ENCODE results near the gene SPRED1. TPM values are rescaled to one million over a fixed set of nuclear protein-coding genes. Genes with fewer than 3 reads are reported as not detected.
A peak's percentile ranks its signal among the peaks of the same experiment; 100 is the strongest.

The SPRED1 gene
- total and polyA plus RNA-seq, 7 experiments from 2014 or later: 0.07 to 2.6 (median 0.95) TPM; not detected in 2

GRCh38 chr15:38335116-38335515, 82.5 kb downstream of the SPRED1 start:
- no peaks in the 10 kb centered on the region for H3K4me1 ChIP-seq (ENCODE audit: control insufficient read depth in 2 of 2, insufficient read depth in 2 of 2, low read length in 2 of 2)
- Mint-ChIP-seq H3K27ac (no peak overlapping the region), H3K27me3 (peaks cover 0 to 12% (median 4%) of the 10 kb centered on the region in 5 donors), H3K4me1 (no peaks in the 10 kb centered on the region), H3K36me3 (no peaks in the 10 kb centered on the region), H3K9me3 (no peaks in the 10 kb centered on the region), H3K4me3 (no peak overlapping the region)
- no peak for DNase-seq
- H3K27ac ChIP-seq (ENCODE audit: low read depth, low read length): no peak overlapping the region
- ChIA-PET POLR2A (no interaction called here), CTCF (no interaction called here)
- H3K4me3 ChIP-seq (ENCODE audit: low read length): no peak overlapping the region
- no peaks in the 10 kb centered on the region for H3K36me3 ChIP-seq (ENCODE audit: control insufficient read depth in 2 of 3, insufficient read depth in 3 of 3, low read length in 3 of 3)
- H3K27me3 ChIP-seq (ENCODE audit: control insufficient read depth in 2 of 2, insufficient read depth in 2 of 2, low read length in 2 of 2): no peaks in the 10 kb centered on the region
- no peaks in the 10 kb centered on the region for H3K9me3 ChIP-seq (ENCODE audit: control insufficient read depth in 2 of 3, low read length in 3 of 3)
- ATAC-seq: no peak
- intact Hi-C loops (cut with micrococcal nuclease): no loop called here

DNA sequence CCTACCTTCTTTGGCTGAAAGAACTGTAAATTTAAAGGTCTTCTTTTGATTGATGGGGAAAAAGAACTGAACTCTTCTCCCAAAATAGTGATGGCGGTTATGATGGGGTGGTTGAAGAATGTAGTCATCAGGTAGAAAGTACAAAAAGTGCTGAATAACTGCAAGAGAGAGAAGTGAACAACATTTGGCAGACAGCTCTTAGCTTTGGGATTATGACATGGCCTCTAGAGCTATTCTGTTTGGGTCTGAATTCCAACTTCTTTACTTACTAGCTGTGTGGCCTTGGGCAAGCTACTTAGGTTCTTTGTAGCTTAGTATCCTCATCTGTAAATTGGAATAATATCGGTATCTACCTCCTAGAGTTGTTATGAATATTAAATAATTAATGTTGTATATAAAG, 91.7 kb downstream of the SPRED1 start:
- Mint-ChIP-seq H3K27ac (no peak overlapping the region), H3K4me3 (no peak overlapping the region), H3K4me1 (no peaks in the 10 kb centered on the region), H3K9me3 (no peaks in the 10 kb centered on the region), H3K27me3 (peaks cover 15 to 34% (median 20%) of the 10 kb centered on the region in 5 donors), H3K36me3 (no peaks in the 10 kb centered on the region)
- H3K4me3 ChIP-seq (ENCODE audit: low read length): no peak overlapping the region
- no peaks in the 10 kb centered on the region for H3K4me1 ChIP-seq (ENCODE audit: control insufficient read depth in 2 of 2, insufficient read depth in 2 of 2, low read length in 2 of 2)
- no peaks in the 10 kb centered on the region for H3K36me3 ChIP-seq (ENCODE audit: control insufficient read depth in 2 of 3, insufficient read depth in 3 of 3, low read length in 3 of 3)
- intact Hi-C loops (cut with micrococcal nuclease): no loop called here
- no peak overlapping the region for H3K27ac ChIP-seq (ENCODE audit: low read depth, low read length)
- CTCF ChIA-PET: no interaction called here
- H3K27me3 ChIP-seq (ENCODE audit: control insufficient read depth in 2 of 2, insufficient read depth in 2 of 2, low read length in 2 of 2): no peaks in the 10 kb centered on the region
- no peak for DNase-seq
- no peaks in the 10 kb centered on the region for H3K9me3 ChIP-seq (ENCODE audit: control insufficient read depth in 2 of 3, low read length in 3 of 3)
- POLR2A ChIA-PET: no interaction called here
- ATAC-seq: no peak

DNA sequence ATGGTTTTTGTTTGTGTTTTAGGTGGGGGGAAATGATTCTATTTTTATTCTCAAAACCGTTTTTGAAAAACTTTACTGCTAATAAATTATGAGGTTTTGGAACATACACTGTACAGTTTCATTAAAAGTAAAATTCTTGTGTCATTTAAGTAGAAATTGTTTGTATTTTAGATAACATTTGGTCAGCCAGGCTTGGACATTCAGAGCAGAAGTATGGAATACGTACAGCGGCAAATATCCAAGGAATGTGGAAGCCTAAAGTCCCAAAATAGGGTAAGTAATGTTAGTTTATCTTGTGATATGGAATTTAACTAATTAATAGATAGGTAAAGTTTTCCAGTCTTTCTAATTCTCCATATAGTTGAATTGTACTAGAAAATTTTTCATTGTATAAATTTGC, 96.6 kb downstream of the SPRED1 start:
- no peaks in the 10 kb centered on the region for H3K9me3 ChIP-seq (ENCODE audit: control insufficient read depth in 2 of 3, low read length in 3 of 3)
- ChIA-PET CTCF (no interaction called here), POLR2A (interaction anchor here (0.6 kb wide), 1 partner anchor 104 kb away, joined by 3 read pairs; no protein-coding TSS in a partner anchor)
- peaks cover 0 to 27% (median 13%) of the 10 kb centered on the region in 5 donors for H3K27me3 Mint-ChIP-seq
- H3K27ac Mint-ChIP-seq: no peak overlapping the region
- H3K36me3 Mint-ChIP-seq: no peaks in the 10 kb centered on the region
- intact Hi-C loops (cut with micrococcal nuclease): no loop called here
- H3K4me1 ChIP-seq (ENCODE audit: control insufficient read depth in 2 of 2, insufficient read depth in 2 of 2, low read length in 2 of 2): no peaks in the 10 kb centered on the region
- no peak overlapping the region for H3K4me3 ChIP-seq (ENCODE audit: low read length)
- no peaks in the 10 kb centered on the region for H3K9me3 Mint-ChIP-seq
- no peaks in the 10 kb centered on the region for H3K36me3 ChIP-seq (ENCODE audit: control insufficient read depth in 2 of 3, insufficient read depth in 3 of 3, low read length in 3 of 3)
- H3K27ac ChIP-seq (ENCODE audit: low read depth, low read length): no peak overlapping the region
- no peak overlapping the region for H3K4me3 Mint-ChIP-seq
- DNase-seq (no peak), ATAC-seq (no peak)
- no peaks in the 10 kb centered on the region for H3K27me3 ChIP-seq (ENCODE audit: control insufficient read depth in 2 of 2, insufficient read depth in 2 of 2, low read length in 2 of 2)
- no peaks in the 10 kb centered on the region for H3K4me1 Mint-ChIP-seq

DNA sequence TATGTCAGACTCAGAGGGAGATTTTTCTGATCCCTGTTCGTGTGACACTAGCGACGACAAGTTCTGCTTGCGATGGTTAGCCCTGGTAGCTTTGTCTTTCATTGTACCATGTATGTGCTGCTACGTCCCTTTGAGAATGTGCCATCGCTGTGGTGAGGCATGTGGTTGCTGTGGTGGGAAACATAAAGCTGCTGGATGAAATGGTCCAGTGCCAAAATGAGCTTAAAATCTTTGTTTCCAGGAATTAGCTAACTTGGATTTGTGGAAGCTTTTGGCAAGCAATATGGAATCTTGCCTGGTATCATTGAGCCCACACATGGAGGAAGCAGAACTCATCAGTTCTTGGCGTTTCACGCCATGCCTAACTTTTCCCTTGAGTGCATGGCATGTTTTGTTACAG, 98.8 kb downstream of the SPRED1 start:
- intact Hi-C loops (cut with micrococcal nuclease): loop anchor here in 1 of 2 donors (5.0 kb wide), 1 partner anchor 1469 kb away; no protein-coding TSS in a partner anchor
- no peaks in the 10 kb centered on the region for H3K27me3 ChIP-seq (ENCODE audit: control insufficient read depth in 2 of 2, insufficient read depth in 2 of 2, low read length in 2 of 2)
- no peaks in the 10 kb centered on the region for H3K4me1 ChIP-seq (ENCODE audit: control insufficient read depth in 2 of 2, insufficient read depth in 2 of 2, low read length in 2 of 2)
- no peaks in the 10 kb centered on the region for H3K9me3 Mint-ChIP-seq
- no peaks in the 10 kb centered on the region for H3K36me3 Mint-ChIP-seq
- no peak overlapping the region for H3K4me3 Mint-ChIP-seq
- CTCF ChIA-PET: no interaction called here
- DNase-seq (no peak), ATAC-seq (no peak)
- H3K27ac Mint-ChIP-seq: no peak overlapping the region
- peaks cover 0 to 30% (median 14%) of the 10 kb centered on the region in 5 donors for H3K27me3 Mint-ChIP-seq
- H3K4me3 ChIP-seq (ENCODE audit: low read length): no peak overlapping the region
- POLR2A ChIA-PET: no interaction called here
- no peaks in the 10 kb centered on the region for H3K4me1 Mint-ChIP-seq
- H3K9me3 ChIP-seq (ENCODE audit: control insufficient read depth in 2 of 3, low read length in 3 of 3): no peaks in the 10 kb centered on the region
- H3K27ac ChIP-seq (ENCODE audit: low read depth, low read length): no peak overlapping the region
- H3K36me3 ChIP-seq (ENCODE audit: control insufficient read depth in 2 of 3, insufficient read depth in 3 of 3, low read length in 3 of 3): no peaks in the 10 kb centered on the region

- no peaks in the 10 kb centered on the region for H3K4me1 Mint-ChIP-seq
- ChIA-PET POLR2A (no interaction called here), CTCF (no interaction called here)
- Histone ChIP-seq H3K9me3 (ENCODE audit: control insufficient read depth in 2 of 3, low read length in 3 of 3) (no peaks in the 10 kb centered on the region), H3K27me3 (ENCODE audit: control insufficient read depth in 2 of 2, insufficient read depth in 2 of 2, low read length in 2 of 2) (no peaks in the 10 kb centered on the region), H3K4me3 (ENCODE audit: low read length) (no peak overlapping the region), H3K4me1 (ENCODE audit: control insufficient read depth in 2 of 2, insufficient read depth in 2 of 2, low read length in 2 of 2) (no peaks in the 10 kb centered on the region), H3K36me3 (ENCODE audit: control insufficient read depth in 2 of 3, insufficient read depth in 3 of 3, low read length in 3 of 3) (no peaks in the 10 kb centered on the region), H3K27ac (ENCODE audit: low read depth, low read length) (no peak overlapping the region)
- peak in 7 of 9 donors; percentile 14 to 46 (median 38) for DNase-seq
- no peaks in the 10 kb centered on the region for H3K36me3 Mint-ChIP-seq
- intact Hi-C loops (cut with micrococcal nuclease): loop anchor here (2.0 to 5.0 kb wide), 3 partner anchors 104 to 1846 kb away; no protein-coding TSS in a partner anchor
- H3K27me3 Mint-ChIP-seq: peaks cover 3 to 23% (median 12%) of the 10 kb centered on the region in 5 donors
- peak; percentile 57 for ATAC-seq
- no peaks in the 10 kb centered on the region for H3K9me3 Mint-ChIP-seq
- H3K27ac Mint-ChIP-seq: peak overlapping the region in 1 of 9 donors; percentile 30
- no peak overlapping the region for H3K4me3 Mint-ChIP-seq
These were observed 101.8 kb downstream of the SPRED1 start for GRCh38 chr15:38354315-38354929.

DNA sequence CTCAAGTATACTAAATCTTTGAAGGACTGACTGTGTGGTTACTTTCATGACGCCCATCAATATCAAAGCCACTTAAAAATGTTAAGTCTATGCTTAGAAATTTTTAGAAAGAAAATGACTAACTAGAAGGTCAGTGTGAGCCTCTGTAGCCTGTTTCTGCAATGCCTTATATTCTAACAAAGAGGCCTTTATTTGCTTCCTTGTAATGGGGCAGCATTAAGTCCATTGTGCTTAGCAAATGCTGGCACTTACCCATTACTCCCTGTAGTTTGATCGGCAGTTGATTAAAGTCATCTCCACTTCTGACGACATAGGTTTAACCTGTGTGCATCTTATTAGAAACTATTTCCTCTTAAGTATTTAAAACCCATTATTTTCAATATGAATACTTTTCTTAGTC, 109.7 kb downstream of the SPRED1 start:
- intact Hi-C loops (cut with micrococcal nuclease): no loop called here
- ATAC-seq: no peak
- H3K27ac Mint-ChIP-seq: no peak overlapping the region
- H3K9me3 Mint-ChIP-seq: no peaks in the 10 kb centered on the region
- POLR2A ChIA-PET: no interaction called here
- DNase-seq: no peak
- no peak overlapping the region for H3K4me3 ChIP-seq (ENCODE audit: low read length)
- H3K36me3 Mint-ChIP-seq: no peaks in the 10 kb centered on the region
- no peaks in the 10 kb centered on the region for H3K9me3 ChIP-seq (ENCODE audit: control insufficient read depth in 2 of 3, low read length in 3 of 3)
- H3K4me1 ChIP-seq (ENCODE audit: control insufficient read depth in 2 of 2, insufficient read depth in 2 of 2, low read length in 2 of 2): no peaks in the 10 kb centered on the region
- H3K4me1 Mint-ChIP-seq: no peaks in the 10 kb centered on the region
- peaks cover 0 to 4% of the 10 kb centered on the region in 2 donors for H3K27me3 ChIP-seq (ENCODE audit: control insufficient read depth in 2 of 2, insufficient read depth in 2 of 2, low read length in 2 of 2)
- H3K36me3 ChIP-seq (ENCODE audit: control insufficient read depth in 2 of 3, insufficient read depth in 3 of 3, low read length in 3 of 3): no peaks in the 10 kb centered on the region
- H3K27ac ChIP-seq (ENCODE audit: low read depth, low read length): no peak overlapping the region
- no peak overlapping the region for H3K4me3 Mint-ChIP-seq
- CTCF ChIA-PET: no interaction called here
- H3K27me3 Mint-ChIP-seq: peaks cover 25 to 56% (median 47%) of the 10 kb centered on the region in 5 donors

DNA sequence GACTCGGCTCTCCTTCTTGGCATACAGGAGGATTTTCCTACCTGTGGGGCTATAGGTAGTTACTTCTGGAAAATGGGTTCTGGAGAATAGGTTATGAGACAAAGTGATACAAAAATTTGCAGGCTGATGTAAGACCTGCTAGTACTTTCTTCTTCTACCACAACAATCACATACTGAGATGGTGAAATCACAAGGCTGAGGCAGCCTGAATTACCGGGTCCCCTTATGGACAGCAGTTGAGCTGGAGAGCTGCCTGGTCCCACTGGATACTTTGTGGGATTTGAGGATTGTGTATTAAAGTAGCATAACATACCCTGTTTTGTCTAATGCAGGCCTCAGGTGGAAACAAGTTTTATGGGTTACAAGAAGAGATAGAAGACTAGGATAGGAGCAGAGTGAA, 114.8 kb downstream of the SPRED1 start:
- POLR2A ChIA-PET: no interaction called here
- Mint-ChIP-seq H3K27me3 (peaks cover 23 to 42% (median 34%) of the 10 kb centered on the region in 5 donors), H3K4me3 (no peak overlapping the region), H3K9me3 (no peaks in the 10 kb centered on the region), H3K36me3 (no peaks in the 10 kb centered on the region), H3K27ac (peak overlapping the region in 1 of 9 donors; percentile 31), H3K4me1 (no peaks in the 10 kb centered on the region)
- DNase-seq (no peak), ATAC-seq (no peak)
- no peak overlapping the region for H3K27ac ChIP-seq (ENCODE audit: low read depth, low read length)
- H3K27me3 ChIP-seq (ENCODE audit: control insufficient read depth in 2 of 2, insufficient read depth in 2 of 2, low read length in 2 of 2): no peaks in the 10 kb centered on the region
- no peaks in the 10 kb centered on the region for H3K9me3 ChIP-seq (ENCODE audit: control insufficient read depth in 2 of 3, low read length in 3 of 3)
- no peaks in the 10 kb centered on the region for H3K36me3 ChIP-seq (ENCODE audit: control insufficient read depth in 2 of 3, insufficient read depth in 3 of 3, low read length in 3 of 3)
- intact Hi-C loops (cut with micrococcal nuclease): no loop called here
- no peaks in the 10 kb centered on the region for H3K4me1 ChIP-seq (ENCODE audit: control insufficient read depth in 2 of 2, insufficient read depth in 2 of 2, low read length in 2 of 2)
- H3K4me3 ChIP-seq (ENCODE audit: low read length): no peak overlapping the region
- CTCF ChIA-PET: no interaction called here
